HepG2 (cell line): ENCODE measurements around the gene MAP2K3. TPM values are rescaled to one million over a fixed set of nuclear protein-coding genes. Genes with fewer than 3 reads are reported as not detected.

Source experiments
- ATAC-seq: fragments of 200-7000 bp; cut with Tn5 transposase; 3 replicates; pipeline ENCODE4 v1.9.1; 2020; ENCODE audit warnings: mild to moderate bottlenecking, moderate library complexity
- BruUV-seq: library from RNA; stranded (reverse); fragments of 400-500 nt; replicated peaks from 2 replicates; lab custom pipeline; 2021; lab: Mats Ljungman, UMichigan
- CTCF ChIA-PET: fragments of 300-600 bp; formaldehyde crosslinking; extraction: SDS; loops from one replicate; lab custom pipeline; 2021; ENCODE audit warnings: low total read pairs, inconsistent platforms, low intra/inter-chr PET ratio; lab: Yijun Ruan, JAX
- POLR2A ChIA-PET: fragments of 350-600 bp; sonication (Branson Sonifier 250); formaldehyde crosslinking; loops from one replicate; lab custom pipeline; 2020; ENCODE audit warnings: antibody characterized with exemption, inconsistent platforms; lab: Yijun Ruan, JAX
- DNase-seq: peaks from one replicate; pipeline ENCODE4 v3.0.0-alpha.2; 2015; ENCODE audit warnings: low spot score
- FAIRE-seq: peaks from 3 replicates; lab custom pipeline; 2011; peaks lifted over from hg19 to GRCh38; lab: Jason Lieb, UNC
- H2AFZ ChIP-seq: one replicate; pipeline ENCODE4 v1.6.1; 2011; ENCODE audit warnings: low read length, inconsistent platforms
- H3K27ac ChIP-seq: fragments of 300-600 bp; 3 replicates; pipeline ENCODE4 v1.8.0; 2011; ENCODE audit warnings: mixed run types, mild to moderate bottlenecking, mixed read lengths, low read length, inconsistent platforms; ENCODE audit not compliant: insufficient read depth; ENCODE audit errors: extremely low read length
- H3K27me3 ChIP-seq, 2 experiments: fragments of 200-600 bp in 1 of 2; 2 replicates in 1 of 2; 3 replicates in 1 of 2; pipeline versions ENCODE4 v1.6.0 to v1.8.0; 2011; ENCODE audit warnings: low read length in 2 of 2, mild to moderate bottlenecking in 2 of 2, moderate library complexity in 2 of 2, inconsistent platforms in 1 of 2; ENCODE audit not compliant: insufficient read depth in 2 of 2, control insufficient read depth in 1 of 2
- H3K36me3 ChIP-seq, 2 experiments: fragments of 200-600 bp in 1 of 2; replicated peaks in 1 of 2; 2 replicates in 1 of 2; 3 replicates in 1 of 2; pipeline versions ENCODE4 v1.5.1 to v1.8.0; 2011; ENCODE audit warnings: low read length in 2 of 2, inconsistent platforms in 1 of 2; ENCODE audit not compliant: insufficient read depth in 2 of 2, control insufficient read depth in 1 of 2
- H3K4me1 ChIP-seq: 2 replicates; pipeline ENCODE4 v1.5.1; 2012; ENCODE audit warnings: low read length, inconsistent platforms; ENCODE audit not compliant: insufficient read depth
- H3K4me2 ChIP-seq: 2 replicates; pipeline ENCODE4 v1.6.0; 2011; ENCODE audit warnings: low read depth, low read length, inconsistent platforms
- H3K4me3 ChIP-seq, 3 experiments: fragments of 200-600 bp in 1 of 3; sonication (generic), shearing (Covaris generic) in 1 of 3; replicated peaks in 1 of 3; 2 replicates each; pipeline ENCODE4 v1.5.1; 2011 to 2016; ENCODE audit warnings: low read length in 3 of 3, inconsistent platforms in 2 of 3, low read depth in 2 of 3, mild to moderate bottlenecking in 2 of 3, control low read depth in 1 of 3, mixed read lengths in 1 of 3; ENCODE audit not compliant: insufficient read depth in 1 of 3
- H3K79me2 ChIP-seq: one replicate; pipeline ENCODE4 v1.6.1; 2011; ENCODE audit warnings: low read length, inconsistent platforms; ENCODE audit not compliant: insufficient read depth
- H3K9ac ChIP-seq: 2 replicates; pipeline ENCODE4 v1.6.0; 2011; ENCODE audit warnings: mild to moderate bottlenecking, low read depth, low read length, inconsistent platforms; ENCODE audit not compliant: insufficient read depth
- H3K9me3 ChIP-seq: 2 replicates; pipeline ENCODE4 v1.5.1; 2012; ENCODE audit warnings: mild to moderate bottlenecking, low read length
- H4K20me1 ChIP-seq: 2 replicates; pipeline ENCODE4 v1.6.0; 2011; ENCODE audit warnings: inconsistent platforms, mild to moderate bottlenecking, low read length, moderate library complexity; ENCODE audit not compliant: insufficient read depth
- ATF7-NPFF ChIP-seq: sonication (generic); formaldehyde crosslinking; IDR thresholded peaks from 2 replicates; pipeline ENCODE4 v1.8.1; 2023; ENCODE audit warnings: mild to moderate bottlenecking, low read depth, missing genetic modification reagents, moderate library complexity
- GATAD2A ChIP-seq: IDR thresholded peaks from 2 replicates; pipeline ENCODE4 v1.6.1; 2016
- HDAC2 ChIP-seq: sonication (generic); formaldehyde crosslinking; IDR thresholded peaks from 2 replicates; pipeline ENCODE4 v1.4.0; 2020; ENCODE audit warnings: missing genetic modification reagents
- KLF13 ChIP-seq: sonication (generic); formaldehyde crosslinking; IDR thresholded peaks from 2 replicates; pipeline ENCODE4 v1.4.0; 2020; ENCODE audit warnings: mild to moderate bottlenecking, missing genetic modification reagents
- MBNL3 ChIP-seq: fragments of 250-450 bp; sonication (Bioruptor Pico); conservative IDR thresholded peaks from 2 replicates; pipeline ENCODE4 v1.8.0; 2022; ENCODE audit warnings: mild to moderate bottlenecking, inconsistent platforms
- PCBP1 ChIP-seq: fragments of 200-400 bp; formaldehyde crosslinking; IDR thresholded peaks from 2 replicates; pipeline ENCODE4 v1.6.1; 2017; ENCODE audit warnings: mild to moderate bottlenecking, low read depth, low read length, borderline replicate concordance
- RAD21 ChIP-seq: fragments of 450-650 bp; formaldehyde crosslinking; IDR thresholded peaks from 2 replicates; pipeline ENCODE4 v1.5.0; 2020; ENCODE audit warnings: mild to moderate bottlenecking
- RARG ChIP-seq: sonication (generic); formaldehyde crosslinking; IDR thresholded peaks from 2 replicates; pipeline ENCODE4 v1.4.0; 2020; ENCODE audit warnings: low read depth, mild to moderate bottlenecking, missing genetic modification reagents
- RFXAP ChIP-seq: sonication (generic); formaldehyde crosslinking; IDR thresholded peaks from 2 replicates; pipeline ENCODE4 v1.4.0; 2020; ENCODE audit warnings: missing genetic modification reagents, borderline replicate concordance
- SRSF1 ChIP-seq: fragments of 200-400 bp; formaldehyde crosslinking; optimal IDR thresholded peaks from 2 replicates; pipeline ENCODE3; 2017; ENCODE audit warnings: mild to moderate bottlenecking, low read depth, low read length, moderate library complexity
- TCF12 ChIP-seq, 2 experiments: fragments of 450-650 bp in 1 of 2; sonication (generic) in 1 of 2; formaldehyde crosslinking in 1 of 2; IDR thresholded peaks; 2 replicates each; pipeline versions ENCODE4 v1.6.1 to v1.8.0; 2017 to 2022; ENCODE audit warnings: antibody characterized with exemption in 1 of 2, mild to moderate bottlenecking in 1 of 2, missing genetic modification reagents in 1 of 2, moderate library complexity in 1 of 2
- ZFP82 ChIP-seq: sonication (generic); formaldehyde crosslinking; IDR thresholded peaks from 2 replicates; pipeline ENCODE4 v1.5.1; 2020; ENCODE audit warnings: mild to moderate bottlenecking, missing genetic modification reagents, borderline replicate concordance
- ZNF263 ChIP-seq: sonication (generic); formaldehyde crosslinking; IDR thresholded peaks from 2 replicates; pipeline ENCODE4 v1.4.0; 2020; ENCODE audit warnings: missing genetic modification reagents
- ZNF33B ChIP-seq: sonication (generic); formaldehyde crosslinking; IDR thresholded peaks from 2 replicates; pipeline ENCODE4 v1.5.1; 2020; ENCODE audit warnings: mild to moderate bottlenecking, missing genetic modification reagents
- ZNF672 ChIP-seq: sonication (generic); formaldehyde crosslinking; IDR thresholded peaks from 2 replicates; pipeline ENCODE4 v1.8.1; 2022; ENCODE audit warnings: missing genetic modification reagents
- ZNF788 ChIP-seq: sonication (generic); formaldehyde crosslinking; IDR thresholded peaks from 2 replicates; pipeline ENCODE4 v1.5.0; 2020; ENCODE audit warnings: mild to moderate bottlenecking, missing genetic modification reagents, borderline replicate concordance
- ZNF83 ChIP-seq: sonication (generic); formaldehyde crosslinking; IDR thresholded peaks from 2 replicates; pipeline ENCODE4 v1.4.0; 2020; ENCODE audit warnings: missing genetic modification reagents, mild to moderate bottlenecking, borderline replicate concordance
- WGBS: methylation state at CpG from one replicate; pipeline ENCODE4 v1.1.6; 2017; ENCODE audit warnings: low lambda C conversion rate; 5-methylcytosine and 5-hydroxymethylcytosine counted together
- in situ Hi-C: cut with HindIII; loops from 2 replicates; pipeline ENCODE4 v1.10.0; 2017; ENCODE audit warnings: low pct_unique_long_range_greater_than_20kb; ENCODE audit not compliant: extremely low pct_ligation_motif_present
- intact Hi-C: fragments of 100-400 bp; cut with micrococcal nuclease; formaldehyde crosslinking; loops from one replicate; pipeline ENCODE4 v1.10.0; 2022; ENCODE audit not compliant: unreplicated experiment
- polyA plus RNA-seq, 8 experiments: library from polyadenylated mRNA; depleted of rRNA in 3 of 8; stranded (reverse) in 7 of 8; unstranded in 1 of 8; fragments of >200 nt; fragmentation: Illumina TruSeq in 4 of 8; extraction: Trizol in 4 of 8; gene quantifications; 2 replicates each; pipeline versions ENCODE4 v1.2.1 to v1.2.3, GENCODE V29; 2011 to 2016; ENCODE audit warnings: low read depth in 4 of 8, missing spikeins in 1 of 8, mixed read lengths in 1 of 8; ENCODE audit not compliant: insufficient read depth in 1 of 8
- total RNA-seq, 5 experiments: library from RNA; depleted of rRNA; stranded (reverse); fragments of >200 nt; fragmentation: Illumina TruSeq; extraction: Trizol; gene quantifications; 2 replicates each; pipeline ENCODE4 v1.2.3, GENCODE V29; 2016; ENCODE audit warnings: low read depth in 1 of 5
- TF ChIP-seq, protein P1 (sequence below): IDR thresholded peaks from 2 replicates; pipeline ENCODE4 v1.6.1; 2012; ENCODE audit warnings: inconsistent platforms
- TF ChIP-seq, protein P2 (sequence below): sonication (generic); formaldehyde crosslinking; IDR thresholded peaks from 2 replicates; pipeline ENCODE4 v1.5.1; 2020; ENCODE audit warnings: mild to moderate bottlenecking, missing genetic modification reagents, moderate library complexity
- TF ChIP-seq, protein P3 (sequence below): fragments of 450-650 bp; IDR thresholded peaks from 2 replicates; pipeline ENCODE4 v1.6.1; 2016

The MAP2K3 gene
- total and polyA plus RNA-seq, 2 of the 13 experiments (the other 11 are each of a cell fraction or from before 2014, with no cell fraction given): 20.5 to 27.4 TPM

DNA sequence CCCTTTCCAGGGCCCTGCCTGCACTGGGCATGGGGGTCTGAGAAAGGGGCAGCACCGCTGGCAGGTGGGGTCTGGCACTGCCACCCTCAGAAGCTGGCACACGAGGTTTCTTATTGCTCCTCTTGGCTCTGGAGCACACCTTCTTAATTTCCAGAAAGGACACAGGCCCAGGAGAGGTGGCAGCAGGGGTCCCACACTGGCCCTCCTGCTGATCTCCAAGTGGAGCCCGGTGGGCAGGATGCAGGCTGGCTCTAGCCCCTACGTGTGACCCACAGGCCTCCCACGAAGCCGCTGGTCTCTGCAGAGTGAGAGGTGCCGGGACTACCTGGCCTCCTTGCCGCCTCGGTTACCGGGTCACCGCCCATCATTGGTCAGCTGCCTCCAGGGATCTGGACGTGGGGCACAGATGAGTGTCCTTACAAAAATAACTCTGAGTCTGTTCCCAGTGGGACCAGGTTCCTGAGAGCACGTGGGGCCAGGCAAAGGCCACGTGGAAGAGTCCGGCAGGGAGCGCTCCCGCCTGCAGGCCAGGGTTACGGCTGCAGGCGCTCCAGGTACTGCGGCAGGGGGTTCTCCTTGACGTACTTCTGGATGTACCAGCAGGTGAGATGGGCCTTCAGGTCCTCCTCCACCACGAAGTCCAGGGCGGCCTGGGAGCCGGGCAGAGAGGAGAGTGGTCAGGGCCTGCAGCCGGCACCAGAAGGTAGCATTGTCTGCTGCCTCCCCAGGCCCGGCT is 41.6 kb upstream of the MAP2K3 start:
- peak overlapping the region; percentile 20; the same call in 1 of the 2 replicates for H3K4me2 ChIP-seq
- BruUV-seq: no TSS peak
- no peak overlapping the region for H3K9ac ChIP-seq
- no peak overlapping the region for H3K4me3 ChIP-seq
- intact Hi-C loops: loop anchor here (5.0 kb wide), 1 partner anchor 116 kb away; the partner anchor contains the start of gene DHRS7B
- peak; percentile 4; the same call in 2 of the 3 replicates for ATAC-seq
- DNase-seq: no peak
- peaks cover 0 to 7% of the 10 kb centered on the region in 2 experiments; a peak in 2 of 5 replicates for H3K27me3 ChIP-seq
- POLR2A ChIA-PET: no interaction called here
- peaks cover 3% of the 10 kb centered on the region; the same call in 1 of the 2 replicates for H4K20me1 ChIP-seq
- H3K27ac ChIP-seq: no peak overlapping the region
- H3K79me2 ChIP-seq: no peaks in the 10 kb centered on the region
- H3K9me3 ChIP-seq: no peaks in the 10 kb centered on the region
- in situ Hi-C loops: no loop called here
- no peak overlapping the region for H2AFZ ChIP-seq
- peaks cover 15% of the 10 kb centered on the region for H3K4me1 ChIP-seq
- 79% methylated on average over 13 of the region's 26 CpGs for WGBS
- CTCF ChIA-PET: no interaction called here
- no peak for FAIRE-seq
- H3K36me3 ChIP-seq: no peaks in the 10 kb centered on the region
- TF ChIP-seq HDAC2 (CRISPR knock-in tag) (no peak), MBNL3 (CRISPR knock-in tag) (no peak), RAD21 (CRISPR knock-in tag) (no peak), ZNF263 (CRISPR knock-in tag) (no peak), SRSF1 (no peak), RFXAP (CRISPR knock-in tag) (no peak), ZNF672 (no peak), ZNF33B (CRISPR knock-in tag) (no peak), PCBP1 (no peak), ZFP82 (CRISPR knock-in tag) (no peak), ZNF83 (CRISPR knock-in tag) (no peak), KLF13 (CRISPR knock-in tag) (no peak), TCF12 (IDR thresholded peaks at IDR 0.05) (no peak), TCF12 (CRISPR knock-in tag; IDR thresholded peaks at IDR 0.05) (no peak), ATF7-NPFF (CRISPR knock-in tag) (no peak), RARG (CRISPR knock-in tag) (no peak), GATAD2A (no peak), ZNF788 (CRISPR knock-in tag) (no peak)
- TF ChIP-seq, protein P1, sequence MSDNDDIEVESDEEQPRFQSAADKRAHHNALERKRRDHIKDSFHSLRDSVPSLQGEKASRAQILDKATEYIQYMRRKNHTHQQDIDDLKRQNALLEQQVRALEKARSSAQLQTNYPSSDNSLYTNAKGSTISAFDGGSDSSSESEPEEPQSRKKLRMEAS: peak; percentile 36; the same call in 1 of the 2 replicates
- TF ChIP-seq, protein P2, sequence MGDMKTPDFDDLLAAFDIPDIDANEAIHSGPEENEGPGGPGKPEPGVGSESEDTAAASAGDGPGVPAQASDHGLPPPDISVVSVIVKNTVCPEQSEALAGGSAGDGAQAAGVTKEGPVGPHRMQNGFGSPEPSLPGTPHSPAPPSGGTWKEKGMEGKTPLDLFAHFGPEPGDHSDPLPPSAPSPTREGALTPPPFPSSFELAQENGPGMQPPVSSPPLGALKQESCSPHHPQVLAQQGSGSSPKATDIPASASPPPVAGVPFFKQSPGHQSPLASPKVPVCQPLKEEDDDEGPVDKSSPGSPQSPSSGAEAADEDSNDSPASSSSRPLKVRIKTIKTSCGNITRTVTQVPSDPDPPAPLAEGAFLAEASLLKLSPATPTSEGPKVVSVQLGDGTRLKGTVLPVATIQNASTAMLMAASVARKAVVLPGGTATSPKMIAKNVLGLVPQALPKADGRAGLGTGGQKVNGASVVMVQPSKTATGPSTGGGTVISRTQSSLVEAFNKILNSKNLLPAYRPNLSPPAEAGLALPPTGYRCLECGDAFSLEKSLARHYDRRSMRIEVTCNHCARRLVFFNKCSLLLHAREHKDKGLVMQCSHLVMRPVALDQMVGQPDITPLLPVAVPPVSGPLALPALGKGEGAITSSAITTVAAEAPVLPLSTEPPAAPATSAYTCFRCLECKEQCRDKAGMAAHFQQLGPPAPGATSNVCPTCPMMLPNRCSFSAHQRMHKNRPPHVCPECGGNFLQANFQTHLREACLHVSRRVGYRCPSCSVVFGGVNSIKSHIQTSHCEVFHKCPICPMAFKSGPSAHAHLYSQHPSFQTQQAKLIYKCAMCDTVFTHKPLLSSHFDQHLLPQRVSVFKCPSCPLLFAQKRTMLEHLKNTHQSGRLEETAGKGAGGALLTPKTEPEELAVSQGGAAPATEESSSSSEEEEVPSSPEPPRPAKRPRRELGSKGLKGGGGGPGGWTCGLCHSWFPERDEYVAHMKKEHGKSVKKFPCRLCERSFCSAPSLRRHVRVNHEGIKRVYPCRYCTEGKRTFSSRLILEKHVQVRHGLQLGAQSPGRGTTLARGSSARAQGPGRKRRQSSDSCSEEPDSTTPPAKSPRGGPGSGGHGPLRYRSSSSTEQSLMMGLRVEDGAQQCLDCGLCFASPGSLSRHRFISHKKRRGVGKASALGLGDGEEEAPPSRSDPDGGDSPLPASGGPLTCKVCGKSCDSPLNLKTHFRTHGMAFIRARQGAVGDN: peak; percentile 43
- TF ChIP-seq, protein P3, sequence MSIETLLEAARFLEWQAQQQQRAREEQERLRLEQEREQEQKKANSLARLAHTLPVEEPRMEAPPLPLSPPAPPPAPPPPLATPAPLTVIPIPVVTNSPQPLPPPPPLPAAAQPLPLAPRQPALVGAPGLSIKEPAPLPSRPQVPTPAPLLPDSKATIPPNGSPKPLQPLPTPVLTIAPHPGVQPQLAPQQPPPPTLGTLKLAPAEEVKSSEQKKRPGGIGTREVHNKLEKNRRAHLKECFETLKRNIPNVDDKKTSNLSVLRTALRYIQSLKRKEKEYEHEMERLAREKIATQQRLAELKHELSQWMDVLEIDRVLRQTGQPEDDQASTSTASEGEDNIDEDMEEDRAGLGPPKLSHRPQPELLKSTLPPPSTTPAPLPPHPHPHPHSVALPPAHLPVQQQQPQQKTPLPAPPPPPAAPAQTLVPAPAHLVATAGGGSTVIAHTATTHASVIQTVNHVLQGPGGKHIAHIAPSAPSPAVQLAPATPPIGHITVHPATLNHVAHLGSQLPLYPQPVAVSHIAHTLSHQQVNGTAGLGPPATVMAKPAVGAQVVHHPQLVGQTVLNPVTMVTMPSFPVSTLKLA: peak; percentile 99
